Nephron progenitor cell (in vitro differentiated cells): ENCODE results near the gene TMEM18.
A peak's percentile ranks its signal among the peaks of the same experiment; 100 is the strongest.

ENCODE experiments used
- DNase-seq: peaks from one replicate; pipeline ENCODE4 v3.0.0; 2021
- H3K27ac Mint-ChIP-seq: 2 replicates; pipeline ENCODE4 v1.8.0; 2021; ENCODE audit warnings: mild to moderate bottlenecking, moderate library complexity, mixed read lengths
- H3K27me3 Mint-ChIP-seq: 2 replicates; pipeline ENCODE4 v1.8.0; 2021; ENCODE audit warnings: mild to moderate bottlenecking, low read depth, mixed read lengths; ENCODE audit not compliant: poor library complexity
- H3K36me3 Mint-ChIP-seq: 2 replicates; pipeline ENCODE4 v1.8.0; 2021; ENCODE audit warnings: low read depth, mixed read lengths
- H3K4me1 Mint-ChIP-seq: 2 replicates; pipeline ENCODE4 v1.8.0; 2021; ENCODE audit warnings: mixed read lengths
- H3K4me3 Mint-ChIP-seq: 2 replicates; pipeline ENCODE4 v1.8.0; 2021; ENCODE audit warnings: mild to moderate bottlenecking, moderate library complexity, mixed read lengths
- H3K9me3 Mint-ChIP-seq: 2 replicates; pipeline ENCODE4 v1.8.0; 2021; ENCODE audit warnings: mild to moderate bottlenecking, moderate library complexity, mixed read lengths
- TF ChIP-seq, protein P1 (sequence below): fragments of 200-600 bp; sonication (generic); IDR thresholded peaks from 2 replicates; pipeline ENCODE4 v1.5.0; 2021; ENCODE audit warnings: antibody characterized with exemption

The TMEM18 gene

DNA sequence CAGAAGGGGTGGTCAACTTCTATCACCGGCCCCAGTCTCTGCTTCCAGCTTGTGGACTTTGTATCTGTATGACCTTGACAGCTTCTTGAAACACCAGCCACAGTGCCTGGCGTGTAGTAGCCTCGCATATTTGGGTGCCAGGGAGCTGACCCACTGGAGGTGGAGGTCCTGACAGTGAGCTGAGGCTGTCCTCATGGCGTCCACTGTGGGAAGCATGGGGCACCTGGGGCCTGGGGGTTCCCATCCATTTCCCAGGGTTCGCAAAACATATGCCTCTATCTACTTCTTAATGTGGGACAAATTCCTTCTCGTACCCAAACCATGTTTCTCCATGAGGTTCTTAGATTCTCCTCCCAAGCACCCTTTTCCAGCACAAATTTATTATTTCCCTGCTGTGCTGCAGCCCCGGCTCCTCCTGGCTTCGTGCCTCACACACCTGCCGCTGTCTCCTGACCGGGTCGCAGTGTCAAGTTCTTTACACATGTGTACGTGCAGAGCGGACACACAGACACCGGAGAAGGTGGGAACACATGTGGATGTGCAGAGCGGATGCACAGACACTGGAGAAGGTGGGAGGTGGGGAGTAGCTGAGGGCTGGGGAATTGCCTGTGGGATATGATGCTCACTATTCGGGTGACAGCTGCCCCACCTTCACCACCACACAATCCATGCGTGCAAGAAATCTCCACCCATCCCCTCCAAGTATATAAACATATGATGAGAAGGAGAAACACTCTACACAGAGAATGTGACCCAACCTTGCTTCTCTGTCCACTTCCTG is 23.4 kb downstream of the TMEM18 start:
- no peak for DNase-seq
- Mint-ChIP-seq H3K4me1 (peaks cover 39% of the 10 kb centered on the region), H3K36me3 (no peaks in the 10 kb centered on the region), H3K27me3 (peaks cover 16% of the 10 kb centered on the region), H3K4me3 (no peak overlapping the region), H3K27ac (no peak overlapping the region), H3K9me3 (no peaks in the 10 kb centered on the region)
- TF ChIP-seq, protein P1, sequence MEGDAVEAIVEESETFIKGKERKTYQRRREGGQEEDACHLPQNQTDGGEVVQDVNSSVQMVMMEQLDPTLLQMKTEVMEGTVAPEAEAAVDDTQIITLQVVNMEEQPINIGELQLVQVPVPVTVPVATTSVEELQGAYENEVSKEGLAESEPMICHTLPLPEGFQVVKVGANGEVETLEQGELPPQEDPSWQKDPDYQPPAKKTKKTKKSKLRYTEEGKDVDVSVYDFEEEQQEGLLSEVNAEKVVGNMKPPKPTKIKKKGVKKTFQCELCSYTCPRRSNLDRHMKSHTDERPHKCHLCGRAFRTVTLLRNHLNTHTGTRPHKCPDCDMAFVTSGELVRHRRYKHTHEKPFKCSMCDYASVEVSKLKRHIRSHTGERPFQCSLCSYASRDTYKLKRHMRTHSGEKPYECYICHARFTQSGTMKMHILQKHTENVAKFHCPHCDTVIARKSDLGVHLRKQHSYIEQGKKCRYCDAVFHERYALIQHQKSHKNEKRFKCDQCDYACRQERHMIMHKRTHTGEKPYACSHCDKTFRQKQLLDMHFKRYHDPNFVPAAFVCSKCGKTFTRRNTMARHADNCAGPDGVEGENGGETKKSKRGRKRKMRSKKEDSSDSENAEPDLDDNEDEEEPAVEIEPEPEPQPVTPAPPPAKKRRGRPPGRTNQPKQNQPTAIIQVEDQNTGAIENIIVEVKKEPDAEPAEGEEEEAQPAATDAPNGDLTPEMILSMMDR = no peak

- Mint-ChIP-seq H3K9me3 (no peaks in the 10 kb centered on the region), H3K27me3 (peaks cover 10% of the 10 kb centered on the region), H3K4me1 (peaks cover 45% of the 10 kb centered on the region), H3K27ac (no peak overlapping the region), H3K4me3 (no peak overlapping the region), H3K36me3 (no peaks in the 10 kb centered on the region)
- TF ChIP-seq, protein P1 = no peak
- no peak for DNase-seq
These were observed 24.2 kb downstream of the TMEM18 start for GRCh38 chr2:652881-653480.

GRCh38 chr2:651951-652373 is 25.2 kb downstream of the TMEM18 start:
- TF ChIP-seq, protein P1 = no peak
- Mint-ChIP-seq H3K27me3 (peaks cover 6% of the 10 kb centered on the region), H3K36me3 (no peaks in the 10 kb centered on the region), H3K4me3 (no peak overlapping the region), H3K9me3 (no peaks in the 10 kb centered on the region), H3K27ac (no peak overlapping the region), H3K4me1 (peaks cover 50% of the 10 kb centered on the region)
- DNase-seq = no peak

DNA sequence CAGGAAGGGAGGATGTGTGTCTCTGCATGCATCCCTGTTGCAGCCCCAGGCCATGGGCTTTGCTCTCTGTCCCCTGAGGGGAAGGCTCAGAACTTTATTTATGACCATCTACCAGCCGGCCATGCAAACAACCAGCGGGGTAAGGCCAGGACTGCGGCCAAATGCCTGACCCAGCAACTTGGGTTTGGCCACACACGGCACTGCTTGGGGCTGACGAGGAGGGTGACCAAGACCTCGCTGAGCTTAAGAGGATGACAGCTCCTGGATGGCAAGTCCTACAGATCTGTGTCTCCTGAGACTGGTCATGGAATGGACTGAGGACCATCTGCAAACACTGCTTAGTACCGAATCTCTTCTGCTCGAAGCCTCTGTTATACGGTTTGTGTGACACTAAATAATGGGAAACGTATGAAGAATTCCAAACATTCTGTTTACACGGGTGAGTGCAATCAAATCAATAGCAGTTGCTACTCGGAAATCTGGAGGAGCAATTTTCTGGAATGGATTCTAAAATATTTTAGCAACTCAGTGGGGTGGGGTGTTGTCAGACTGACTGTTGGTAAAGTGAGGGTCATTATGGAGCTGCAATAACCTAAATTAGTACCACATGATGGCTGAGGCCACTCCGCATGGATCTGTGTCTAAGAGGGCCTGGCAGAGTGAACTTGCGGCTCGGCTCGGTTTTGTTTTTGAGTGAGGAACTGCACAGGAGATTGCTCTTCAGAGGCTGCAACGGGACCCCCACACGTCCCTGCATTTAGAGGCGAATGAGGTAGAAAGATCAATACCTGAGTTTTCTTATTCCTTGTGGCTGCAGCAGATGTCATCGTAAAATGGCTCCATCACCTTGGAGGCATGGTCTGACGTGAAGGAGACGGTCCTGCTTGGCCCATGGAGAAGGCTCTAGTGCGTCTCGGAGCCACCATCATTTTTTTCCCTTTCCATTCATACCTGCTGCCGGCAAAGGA is 26.6 kb downstream of the TMEM18 start:
- H3K9me3 Mint-ChIP-seq = no peaks in the 10 kb centered on the region

More for the DNA sequence above, 26.6 kb downstream of the TMEM18 start:
- Mint-ChIP-seq H3K36me3 (no peaks in the 10 kb centered on the region), H3K4me3 (peak overlapping the region; percentile 50), H3K4me1 (peaks cover 50% of the 10 kb centered on the region), H3K27me3 (peaks cover 17% of the 10 kb centered on the region), H3K27ac (no peak overlapping the region)
- DNase-seq = no peak
- TF ChIP-seq, protein P1 = no peak
